Cardiac muscle cell (in vitro differentiated cells and primary cell): Measurements from ENCODE around the gene KLHL12. TPM values are rescaled to one million over a fixed set of nuclear protein-coding genes. Genes with fewer than 3 reads are reported as not detected.

Source experiments
- DNase-seq, 2 donors: peaks; one replicate each; pipeline versions ENCODE4 v3.0.0 to v3.0.0-alpha.2; 2010 to 2017; ENCODE audit warnings: low read depth in 1 of 2, low spot score in 1 of 2
- H3K27ac ChIP-seq: fragments of 200-600 bp; sonication (generic); 2 replicates; pipeline ENCODE4 v1.5.1; 2016
- H3K27me3 ChIP-seq: fragments of 200-600 bp; sonication (generic); 2 replicates; pipeline ENCODE4 v1.6.0; 2016; ENCODE audit warnings: control low read depth
- H3K36me3 ChIP-seq: fragments of 200-600 bp; sonication (generic); 2 replicates; pipeline ENCODE4 v1.5.1; 2016; ENCODE audit warnings: control low read depth
- H3K4me1 ChIP-seq: fragments of 200-600 bp; sonication (generic); 2 replicates; pipeline ENCODE4 v1.8.1; 2017; ENCODE audit warnings: low read depth, mild to moderate bottlenecking, mixed run types
- H3K4me3 ChIP-seq: fragments of 200-600 bp; sonication (generic); 2 replicates; pipeline ENCODE4 v1.5.1; 2016; ENCODE audit warnings: mild to moderate bottlenecking
- H3K9me3 ChIP-seq: fragments of 200-600 bp; sonication (generic); 2 replicates; pipeline ENCODE4 v1.5.1; 2017; ENCODE audit warnings: low read depth, mild to moderate bottlenecking, control low read depth
- polyA plus RNA-seq: library from polyadenylated mRNA; unstranded; fragments of >200 nt; fragmentation: Nextera tagmentation; extraction: Ambion mirVana; gene quantifications from 2 replicates; pipeline ENCODE4 v1.2.1, GENCODE V29; 2016
- total RNA-seq: library from RNA; depleted of rRNA; stranded (reverse); fragments of >200 nt; gene quantifications from 2 replicates; pipeline ENCODE4 v1.2.3, GENCODE V29; 2016
- TF ChIP-seq, protein P1 (sequence below): IDR thresholded peaks from 2 replicates; pipeline ENCODE4 v1.5.1; 2012; ENCODE audit warnings: low read depth, mild to moderate bottlenecking, low read length

KLHL12 gene
- total RNA-seq (24.4 and 39.3 TPM in 2 replicates), polyA plus RNA-seq (37.4 and 42.0 TPM in 2 replicates)

DNA sequence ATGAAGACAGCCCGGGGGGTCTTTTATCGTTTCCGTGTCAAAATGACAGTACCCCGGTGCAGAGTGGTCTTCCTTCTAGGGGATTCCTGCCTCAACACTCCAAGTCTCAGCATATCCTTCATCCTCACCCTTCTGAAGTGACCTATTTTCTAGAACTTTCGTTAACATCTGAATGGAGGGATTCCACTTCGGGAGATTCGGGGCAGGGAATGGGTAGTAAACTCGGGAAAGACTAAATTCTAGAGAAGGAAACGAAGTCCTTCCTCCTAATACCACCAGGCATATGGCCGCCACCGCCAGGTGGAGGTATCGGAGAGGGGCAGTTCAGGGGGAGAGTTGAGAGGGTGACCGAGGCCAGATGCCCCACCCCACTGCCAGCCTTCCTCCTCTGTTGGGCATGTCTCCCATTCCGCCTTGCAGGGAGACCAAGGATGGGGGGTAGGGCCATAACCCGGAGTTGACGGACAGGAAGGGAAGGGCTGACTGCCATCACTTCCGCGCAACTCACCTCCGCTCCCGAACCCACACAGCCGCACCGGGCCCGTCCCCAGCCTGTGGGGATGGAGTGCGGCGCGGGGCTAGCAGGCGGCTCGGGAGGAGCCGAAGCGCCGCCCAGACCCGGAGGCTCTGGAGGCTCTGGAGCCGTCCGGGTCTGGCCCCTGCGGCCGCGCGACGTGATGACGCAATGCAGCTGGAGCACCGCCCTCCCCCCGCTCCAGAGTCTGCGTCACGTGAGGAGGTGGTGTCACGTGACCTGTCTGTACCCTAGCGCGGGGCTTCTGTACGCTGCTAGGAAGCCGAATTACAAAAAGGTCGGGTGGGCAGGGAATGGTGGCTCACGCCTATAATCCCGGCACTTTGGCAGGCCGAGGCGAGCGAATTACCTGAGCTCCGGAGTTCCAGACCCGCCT is at the start of gene KLHL12:
TSS of gene KLHL12 (minus strand) at position 654 of the 911 bp plus-strand sequence. CDS start 2,072 bp downstream, outside the sequence.
- TF ChIP-seq, protein P1, sequence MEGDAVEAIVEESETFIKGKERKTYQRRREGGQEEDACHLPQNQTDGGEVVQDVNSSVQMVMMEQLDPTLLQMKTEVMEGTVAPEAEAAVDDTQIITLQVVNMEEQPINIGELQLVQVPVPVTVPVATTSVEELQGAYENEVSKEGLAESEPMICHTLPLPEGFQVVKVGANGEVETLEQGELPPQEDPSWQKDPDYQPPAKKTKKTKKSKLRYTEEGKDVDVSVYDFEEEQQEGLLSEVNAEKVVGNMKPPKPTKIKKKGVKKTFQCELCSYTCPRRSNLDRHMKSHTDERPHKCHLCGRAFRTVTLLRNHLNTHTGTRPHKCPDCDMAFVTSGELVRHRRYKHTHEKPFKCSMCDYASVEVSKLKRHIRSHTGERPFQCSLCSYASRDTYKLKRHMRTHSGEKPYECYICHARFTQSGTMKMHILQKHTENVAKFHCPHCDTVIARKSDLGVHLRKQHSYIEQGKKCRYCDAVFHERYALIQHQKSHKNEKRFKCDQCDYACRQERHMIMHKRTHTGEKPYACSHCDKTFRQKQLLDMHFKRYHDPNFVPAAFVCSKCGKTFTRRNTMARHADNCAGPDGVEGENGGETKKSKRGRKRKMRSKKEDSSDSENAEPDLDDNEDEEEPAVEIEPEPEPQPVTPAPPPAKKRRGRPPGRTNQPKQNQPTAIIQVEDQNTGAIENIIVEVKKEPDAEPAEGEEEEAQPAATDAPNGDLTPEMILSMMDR: peak; percentile 56

DNA sequence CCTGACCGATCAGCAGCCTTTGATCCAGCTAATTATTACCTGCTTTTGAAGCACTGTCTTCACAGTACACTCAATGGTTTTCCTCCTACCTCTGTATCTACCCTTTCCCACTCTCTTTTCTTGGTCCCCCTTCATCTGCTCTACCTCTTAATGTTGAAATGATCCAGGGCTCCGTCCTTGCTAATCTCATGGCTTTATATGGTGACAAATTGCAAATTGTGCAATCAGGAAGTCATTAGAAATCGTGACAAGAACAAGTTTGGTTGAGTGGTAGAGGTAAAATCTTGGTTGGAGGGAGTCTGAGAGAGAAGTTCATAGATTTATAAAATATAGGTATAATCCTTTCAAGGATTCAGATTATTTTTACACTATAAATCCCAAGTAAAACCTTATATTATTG is 49.6 kb upstream of the KLHL12 start:
- H3K4me3 ChIP-seq: no peak overlapping the region
- no peaks in the 10 kb centered on the region for H3K9me3 ChIP-seq
- H3K27me3 ChIP-seq: peaks cover 55% of the 10 kb centered on the region
- H3K27ac ChIP-seq: no peak overlapping the region
- DNase-seq: no peak
- H3K4me1 ChIP-seq: no peaks in the 10 kb centered on the region
- H3K36me3 ChIP-seq: no peaks in the 10 kb centered on the region
- TF ChIP-seq, protein P1: no peak

More for the DNA sequence above, at the start of gene KLHL12:
- Histone ChIP-seq H3K27me3 (no peaks in the 10 kb centered on the region), H3K9me3 (no peaks in the 10 kb centered on the region), H3K4me3 (peak within 1 kb of the TSS; percentile 55), H3K36me3 (peaks cover 13% of the 10 kb centered on the region), H3K4me1 (no peaks in the 10 kb centered on the region), H3K27ac (peak within 1 kb of the TSS; percentile 75)
- peak; percentile 99 for DNase-seq

DNA sequence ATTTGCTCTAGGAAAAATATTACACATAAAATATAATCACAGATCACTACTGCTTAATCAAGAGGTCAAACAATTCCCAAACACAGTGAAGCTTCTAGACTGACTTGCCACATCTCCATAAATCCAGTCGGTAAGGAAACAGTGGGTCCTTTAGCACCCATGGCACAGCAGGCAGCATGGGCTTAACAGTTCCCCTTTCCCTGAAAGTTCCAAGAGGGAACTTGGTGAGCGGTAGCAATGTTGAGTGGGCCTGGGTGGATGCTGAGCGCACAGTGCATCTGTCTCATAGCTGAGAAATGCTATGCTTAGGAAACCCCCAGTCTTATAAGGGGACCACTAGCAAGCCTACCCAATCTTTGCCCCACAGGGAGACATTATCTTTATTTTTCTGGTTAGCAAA is 47.8 kb upstream of the KLHL12 start:
- H3K9me3 ChIP-seq: no peaks in the 10 kb centered on the region
- H3K4me1 ChIP-seq: no peaks in the 10 kb centered on the region
- H3K27ac ChIP-seq: no peak overlapping the region
- no peaks in the 10 kb centered on the region for H3K36me3 ChIP-seq
- H3K4me3 ChIP-seq: no peak overlapping the region
- DNase-seq: no peak
- peaks cover 58% of the 10 kb centered on the region for H3K27me3 ChIP-seq
- TF ChIP-seq, protein P1: no peak

DNA sequence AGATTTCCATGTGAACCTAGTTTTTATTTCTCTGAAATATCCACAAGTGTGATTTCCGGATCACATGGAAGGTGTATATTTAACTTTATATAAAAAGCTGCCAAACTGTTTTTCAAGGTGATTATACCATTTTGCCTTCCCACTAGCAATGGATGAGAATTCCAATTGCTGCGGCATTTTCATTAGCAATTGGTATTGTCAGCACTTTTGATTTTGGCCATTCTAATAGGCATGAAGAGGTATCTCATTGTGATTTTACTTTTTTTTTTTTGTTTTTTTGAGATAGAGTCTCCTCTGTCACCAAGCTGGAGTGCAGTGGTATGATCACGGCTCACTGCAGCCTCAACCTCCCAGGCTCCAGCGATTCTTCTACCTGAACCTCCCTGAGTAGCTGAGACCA is 45.0 kb upstream of the KLHL12 start:
- peaks cover 49% of the 10 kb centered on the region for H3K27me3 ChIP-seq
- H3K36me3 ChIP-seq: no peaks in the 10 kb centered on the region
- TF ChIP-seq, protein P1: no peak
- no peaks in the 10 kb centered on the region for H3K9me3 ChIP-seq
- no peak for DNase-seq
- H3K4me3 ChIP-seq: no peak overlapping the region
- H3K27ac ChIP-seq: no peak overlapping the region
- peaks cover 6% of the 10 kb centered on the region for H3K4me1 ChIP-seq

DNA sequence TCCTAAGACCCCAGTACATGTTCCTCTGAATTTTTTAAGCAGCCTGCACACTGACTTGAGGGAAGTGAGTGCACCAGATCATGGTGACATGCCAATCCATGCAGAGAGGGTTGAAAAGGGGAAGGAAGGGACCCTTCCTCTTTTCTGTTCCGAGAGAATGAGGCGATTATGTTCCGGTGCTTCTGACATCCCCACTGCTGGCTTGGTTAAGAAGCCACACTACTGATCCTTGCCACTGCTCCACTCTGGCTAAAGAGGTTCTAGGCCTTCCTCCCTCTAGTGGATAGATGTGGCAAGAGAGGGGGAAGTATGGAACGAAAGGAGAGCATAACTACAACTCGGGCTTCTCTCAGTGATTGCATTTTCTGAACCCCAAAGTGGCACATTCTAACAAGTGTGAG is 41.9 kb upstream of the KLHL12 start:
- no peaks in the 10 kb centered on the region for H3K36me3 ChIP-seq
- no peaks in the 10 kb centered on the region for H3K9me3 ChIP-seq
- TF ChIP-seq, protein P1: peak; percentile 86
- no peak overlapping the region for H3K4me3 ChIP-seq
- peaks cover 6% of the 10 kb centered on the region for H3K4me1 ChIP-seq
- no peak overlapping the region for H3K27ac ChIP-seq
- DNase-seq: peak; percentile 69 to 74
- peaks cover 20% of the 10 kb centered on the region for H3K27me3 ChIP-seq
